ENCODE measurements around the gene CNIH3.

GRCh38 chr1:224620105-224620504 is 4.0 kb downstream of the CNIH3 start:
- TF ChIP-seq CTCF (IDR thresholded peaks at IDR 0.05) = no peak
- no peak for TF ChIP-seq POLR2A (IDR thresholded peaks at IDR 0.05)

All from uterus (tissue), 2 donors.